GM06990 (cell line): ENCODE measurements around the gene GALK2.

ENCODE experiments used
- DNase-seq: peaks from one replicate; pipeline ENCODE4 v3.0.0-alpha.2; 2011; ENCODE audit not compliant: insufficient read length; ENCODE audit errors: extremely low read depth
- H3K27me3 ChIP-seq: replicated peaks from 2 replicates; pipeline ENCODE4 v1.6.0; 2011; ENCODE audit warnings: low read length; ENCODE audit not compliant: control insufficient read depth, insufficient read depth
- H3K36me3 ChIP-seq: 2 replicates; pipeline ENCODE4 v1.5.1; 2011; ENCODE audit warnings: low read length; ENCODE audit not compliant: control insufficient read depth, insufficient read depth
- H3K4me3 ChIP-seq: replicated peaks from 2 replicates; pipeline ENCODE4 v1.5.1; 2011; ENCODE audit warnings: low read depth, mild to moderate bottlenecking, control low read depth, low read length
- CTCF ChIP-seq: IDR thresholded peaks from 2 replicates; pipeline ENCODE4 v1.5.1; 2011; ENCODE audit warnings: low read length, control low read depth, mild to moderate bottlenecking, inconsistent platforms; ENCODE audit not compliant: insufficient read depth, poor library complexity, severe bottlenecking

GALK2 gene

GRCh38 chr15:49296258-49296657 is 126.2 kb downstream of the GALK2 start:
- no peak for DNase-seq

GRCh38 chr15:49297584-49297983 is 127.5 kb downstream of the GALK2 start:
- no peak overlapping the region for H3K4me3 ChIP-seq
- TF ChIP-seq CTCF = no peak
- DNase-seq = no peak
- no peaks in the 10 kb centered on the region for H3K27me3 ChIP-seq
- H3K36me3 ChIP-seq = no peaks in the 10 kb centered on the region; the same call in none of the 2 replicates

More at GRCh38 chr15:49296258-49296657, 126.2 kb downstream of the GALK2 start:
- Histone ChIP-seq H3K36me3 (no peaks in the 10 kb centered on the region; the same call in none of the 2 replicates), H3K27me3 (no peaks in the 10 kb centered on the region), H3K4me3 (no peak overlapping the region)
- no peak for TF ChIP-seq CTCF

GRCh38 chr15:49300856-49301255 is 130.8 kb downstream of the GALK2 start:
- Histone ChIP-seq H3K36me3 (peaks cover 2% of the 10 kb centered on the region), H3K27me3 (no peaks in the 10 kb centered on the region), H3K4me3 (no peak overlapping the region)
- DNase-seq = no peak
- TF ChIP-seq CTCF = no peak

- Histone ChIP-seq H3K27me3 (no peaks in the 10 kb centered on the region), H3K4me3 (no peak overlapping the region), H3K36me3 (peaks cover 2% of the 10 kb centered on the region)
- no peak for DNase-seq
- no peak for TF ChIP-seq CTCF
Measured at GRCh38 chr15:49301562-49301961, 131.5 kb downstream of the GALK2 start.

- no peaks in the 10 kb centered on the region for H3K27me3 ChIP-seq
- no peak for DNase-seq
- H3K4me3 ChIP-seq = no peak overlapping the region
- no peak for TF ChIP-seq CTCF
- H3K36me3 ChIP-seq = peaks cover 2% of the 10 kb centered on the region
Measured at GRCh38 chr15:49303003-49303402, 133.0 kb downstream of the GALK2 start.

GRCh38 chr15:49306551-49306950 is 136.5 kb downstream of the GALK2 start:
- no peak for DNase-seq
- Histone ChIP-seq H3K36me3 (peaks cover 2% of the 10 kb centered on the region), H3K27me3 (no peaks in the 10 kb centered on the region), H3K4me3 (no peak overlapping the region)
- TF ChIP-seq CTCF = no peak
